ENCODE measurements around the gene IL36RN.

IL36RN gene

DNA sequence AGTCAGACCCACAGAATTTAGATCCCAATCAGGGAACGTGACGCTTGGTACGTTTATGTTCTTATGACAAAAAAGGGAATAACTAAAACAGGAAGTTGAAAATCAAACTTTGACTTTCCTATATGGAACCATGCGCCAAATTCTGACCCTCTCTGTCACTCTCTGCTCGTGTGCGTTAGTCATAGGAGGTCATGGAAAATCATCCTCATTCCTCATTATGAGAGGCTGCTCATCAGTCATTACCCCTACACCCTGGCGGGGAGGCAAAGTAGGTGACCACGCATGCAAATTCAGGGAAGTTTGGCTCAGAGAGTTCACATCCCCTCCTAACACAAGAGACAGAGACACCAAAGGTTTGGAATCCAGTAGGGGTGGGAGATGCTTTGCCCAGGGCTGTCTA, 24.3 kb downstream of the IL36RN start:
- in situ Hi-C loops (cut with MboI; ENCODE audit: low pct_unique_long_range_greater_than_20kb, low sequenced_read_pairs, unreplicated experiment), result loop anchor here (10.0 kb wide), 1 partner anchor 122 kb away; no protein-coding TSS in a partner anchor
- TF ChIP-seq, protein P1, sequence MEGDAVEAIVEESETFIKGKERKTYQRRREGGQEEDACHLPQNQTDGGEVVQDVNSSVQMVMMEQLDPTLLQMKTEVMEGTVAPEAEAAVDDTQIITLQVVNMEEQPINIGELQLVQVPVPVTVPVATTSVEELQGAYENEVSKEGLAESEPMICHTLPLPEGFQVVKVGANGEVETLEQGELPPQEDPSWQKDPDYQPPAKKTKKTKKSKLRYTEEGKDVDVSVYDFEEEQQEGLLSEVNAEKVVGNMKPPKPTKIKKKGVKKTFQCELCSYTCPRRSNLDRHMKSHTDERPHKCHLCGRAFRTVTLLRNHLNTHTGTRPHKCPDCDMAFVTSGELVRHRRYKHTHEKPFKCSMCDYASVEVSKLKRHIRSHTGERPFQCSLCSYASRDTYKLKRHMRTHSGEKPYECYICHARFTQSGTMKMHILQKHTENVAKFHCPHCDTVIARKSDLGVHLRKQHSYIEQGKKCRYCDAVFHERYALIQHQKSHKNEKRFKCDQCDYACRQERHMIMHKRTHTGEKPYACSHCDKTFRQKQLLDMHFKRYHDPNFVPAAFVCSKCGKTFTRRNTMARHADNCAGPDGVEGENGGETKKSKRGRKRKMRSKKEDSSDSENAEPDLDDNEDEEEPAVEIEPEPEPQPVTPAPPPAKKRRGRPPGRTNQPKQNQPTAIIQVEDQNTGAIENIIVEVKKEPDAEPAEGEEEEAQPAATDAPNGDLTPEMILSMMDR (IDR thresholded peaks at IDR 0.05; ENCODE audit: extremely low read depth, insufficient read depth, missing control alignments), result no peak
- no peak for DNase-seq (ENCODE audit: low spot score)

DNA sequence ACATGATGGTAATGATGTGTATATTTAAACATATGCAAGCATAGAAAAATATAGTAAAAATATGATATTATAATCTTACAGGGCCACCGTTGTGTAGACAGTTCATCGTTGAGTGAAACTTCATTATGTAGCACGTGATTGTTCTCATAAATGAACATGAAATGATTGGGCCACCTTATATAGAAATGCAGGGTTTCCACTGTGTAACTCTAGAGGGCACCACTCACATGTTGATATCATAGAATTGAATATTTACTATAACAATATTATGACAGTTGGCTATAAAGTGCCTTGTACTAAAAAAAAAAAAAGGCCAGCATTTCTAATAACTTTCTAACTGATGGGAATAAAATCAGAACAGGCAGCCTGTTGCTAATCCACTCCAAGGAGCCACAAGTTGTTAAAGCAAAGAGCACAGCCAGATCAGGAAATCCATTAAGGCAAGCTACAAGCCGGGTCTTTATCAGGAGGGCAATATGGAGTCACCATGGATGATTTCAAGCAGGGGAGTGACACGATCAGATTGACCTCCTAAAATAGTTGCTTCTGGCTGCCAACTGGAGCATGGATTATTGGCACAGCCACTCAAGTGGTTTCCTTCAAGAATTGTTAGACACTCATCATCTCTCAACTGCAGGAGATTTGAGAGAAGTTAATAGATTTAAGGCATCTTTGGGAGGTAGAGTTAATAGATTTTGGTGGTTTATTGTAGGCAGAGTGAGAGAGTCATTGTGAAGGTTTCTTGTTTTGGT, 25.4 kb downstream of the IL36RN start:
- peak; percentile 34 for DNase-seq (ENCODE audit: low spot score)
- in situ Hi-C loops (cut with MboI; ENCODE audit: low pct_unique_long_range_greater_than_20kb, low sequenced_read_pairs, unreplicated experiment), result loop anchor here (10.0 kb wide), 1 partner anchor 120 kb away; no protein-coding TSS in a partner anchor
- TF ChIP-seq, protein P1 (IDR thresholded peaks at IDR 0.05; ENCODE audit: extremely low read depth, insufficient read depth, missing control alignments), result peak; percentile 41

DNA sequence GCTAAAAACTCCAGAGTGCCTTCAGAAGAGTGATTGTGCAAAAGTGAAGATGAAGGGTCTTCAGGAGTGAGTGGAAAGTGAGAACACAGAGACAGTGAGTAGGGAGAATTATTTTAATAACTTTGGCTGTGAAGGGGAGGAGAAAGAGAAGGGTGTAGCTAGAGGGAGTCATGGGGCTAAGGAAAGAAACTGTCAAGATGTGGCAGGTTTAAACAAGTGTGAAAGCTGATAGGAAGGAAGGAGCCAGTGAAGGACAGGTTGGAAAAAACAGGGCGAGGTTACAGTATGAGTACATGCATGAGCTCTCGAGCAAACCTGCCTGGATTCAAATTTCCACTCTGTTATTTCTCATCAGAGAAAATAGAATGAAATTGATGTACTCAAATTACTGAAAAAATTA, 26.5 kb downstream of the IL36RN start:
- in situ Hi-C loops (cut with MboI; ENCODE audit: low pct_unique_long_range_greater_than_20kb, low sequenced_read_pairs, unreplicated experiment), result loop anchor here (10.0 kb wide), 1 partner anchor 119 kb away; no protein-coding TSS in a partner anchor
- DNase-seq (ENCODE audit: low spot score), result no peak
- TF ChIP-seq, protein P1 (IDR thresholded peaks at IDR 0.05; ENCODE audit: extremely low read depth, insufficient read depth, missing control alignments), result no peak

DNA sequence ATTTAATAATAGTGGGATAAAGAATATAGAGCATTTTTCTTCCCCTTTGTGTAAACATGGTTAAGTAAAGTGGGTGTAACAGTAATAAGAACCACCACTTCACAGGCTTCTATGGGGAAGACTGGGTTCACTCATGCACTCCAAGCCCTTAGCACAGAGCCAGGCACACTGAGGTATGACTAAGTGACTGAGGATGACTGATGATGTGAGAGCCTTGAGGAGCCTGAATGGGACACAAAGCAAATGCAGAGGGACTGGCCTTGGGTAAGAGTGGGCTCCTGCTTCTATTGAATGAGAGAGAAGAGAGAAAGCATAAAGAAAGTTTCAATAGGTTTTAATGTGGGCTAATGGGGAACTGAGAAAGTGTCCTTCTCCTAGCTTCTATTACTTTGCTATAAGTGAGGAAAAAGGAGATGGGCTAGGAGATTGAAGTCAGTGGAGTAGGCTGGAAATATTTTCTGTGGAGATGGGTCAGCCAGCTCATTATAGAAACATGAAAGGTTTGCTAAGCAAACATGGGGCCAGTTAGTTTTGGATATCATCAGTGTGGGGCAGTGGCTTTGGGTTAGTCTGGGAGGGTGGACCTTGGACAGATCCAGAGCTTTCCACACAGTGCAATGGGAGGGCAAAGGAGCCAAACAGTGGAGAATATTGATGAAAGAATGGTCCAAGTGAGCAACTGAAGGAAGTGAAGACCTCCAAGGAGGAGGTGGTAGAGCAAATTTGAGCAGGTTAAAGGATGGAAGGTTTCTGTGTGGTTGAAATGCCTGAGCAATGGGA, 29.4 kb downstream of the IL36RN start:
- in situ Hi-C loops (cut with MboI; ENCODE audit: low pct_unique_long_range_greater_than_20kb, low sequenced_read_pairs, unreplicated experiment), result loop anchor here (10.0 kb wide), 1 partner anchor 116 kb away; no protein-coding TSS in a partner anchor
- TF ChIP-seq, protein P1 (IDR thresholded peaks at IDR 0.05; ENCODE audit: extremely low read depth, insufficient read depth, missing control alignments), result no peak
- DNase-seq (ENCODE audit: low spot score), result no peak

DNA sequence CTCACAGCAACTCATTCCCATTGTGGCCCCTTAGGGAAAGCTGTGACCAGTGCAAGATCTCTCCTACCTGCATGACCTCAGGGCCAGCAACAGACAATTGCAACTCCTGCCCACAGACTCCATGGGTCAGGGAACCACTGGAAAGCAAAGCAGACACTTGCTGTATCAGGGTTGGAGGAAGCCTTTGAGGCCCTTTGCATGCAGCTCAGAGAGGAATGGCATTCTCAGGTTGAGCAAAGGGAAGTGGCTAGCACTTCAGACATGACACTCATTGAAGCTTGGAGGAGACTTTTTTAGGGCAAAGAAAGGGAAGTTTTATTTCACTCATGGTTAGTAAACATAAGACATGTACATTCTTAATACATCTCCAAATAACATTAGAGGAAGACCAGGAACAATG, 30.9 kb downstream of the IL36RN start:
- no peak for DNase-seq (ENCODE audit: low spot score)
- in situ Hi-C loops (cut with MboI; ENCODE audit: low pct_unique_long_range_greater_than_20kb, low sequenced_read_pairs, unreplicated experiment), result loop anchor here (10.0 kb wide), 1 partner anchor 115 kb away; no protein-coding TSS in a partner anchor
- TF ChIP-seq, protein P1 (IDR thresholded peaks at IDR 0.05; ENCODE audit: extremely low read depth, insufficient read depth, missing control alignments), result no peak

DNA sequence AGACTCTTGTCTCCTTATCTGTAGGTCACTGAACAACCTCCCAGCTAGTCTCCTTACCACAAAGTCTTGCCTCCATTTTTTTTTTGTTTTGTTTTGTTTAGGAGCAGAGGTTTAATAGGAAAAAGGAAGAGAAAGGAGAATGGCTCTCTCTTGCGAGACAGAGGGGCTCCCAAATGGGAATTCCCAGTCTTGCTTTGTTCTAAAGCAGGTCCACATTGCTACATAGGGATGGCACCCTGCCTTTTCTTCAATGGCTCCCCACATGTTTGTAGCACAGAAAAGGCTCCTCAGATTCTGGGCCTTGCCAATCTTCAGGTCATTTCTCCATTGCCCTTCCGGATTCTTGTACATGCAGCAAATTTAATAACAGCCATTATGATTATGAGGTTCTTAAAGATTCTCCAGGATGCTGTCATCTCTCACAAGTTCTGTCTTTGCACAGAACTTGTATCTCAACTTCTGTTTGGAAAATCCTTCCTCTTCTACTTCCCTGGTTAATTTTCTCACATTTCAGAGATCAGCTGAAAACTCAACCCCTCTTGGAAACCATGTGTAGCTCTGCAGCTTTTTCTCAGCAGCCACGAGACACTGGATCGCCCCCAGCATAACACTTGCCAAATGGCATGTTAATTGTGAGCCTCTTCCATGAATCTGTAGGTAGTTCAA, 32.4 kb downstream of the IL36RN start:
- TF ChIP-seq, protein P1 (IDR thresholded peaks at IDR 0.05; ENCODE audit: extremely low read depth, insufficient read depth, missing control alignments), result no peak
- in situ Hi-C loops (cut with MboI; ENCODE audit: low pct_unique_long_range_greater_than_20kb, low sequenced_read_pairs, unreplicated experiment), result no loop called here
- no peak for DNase-seq (ENCODE audit: low spot score)
